K562 (cell line): ENCODE results near the gene SCYL3.

Experiments used
- BRF2 ChIP-seq: IDR thresholded peaks from 3 replicates; pipeline ENCODE4 v1.6.1; 2011; ENCODE audit warnings: borderline replicate concordance, mild to moderate bottlenecking; ENCODE audit not compliant: insufficient read length, insufficient read depth
- CTCF ChIP-seq, 3 experiments: IDR thresholded peaks in 2 of 3; conservative IDR thresholded peaks in 1 of 3; 2 replicates each; pipeline ENCODE4 v1.5.1; 2011 to 2012; ENCODE audit warnings: low read length in 3 of 3, mild to moderate bottlenecking in 3 of 3, control low read depth in 2 of 3, improper control_type of control experiment in 1 of 3, inconsistent platforms in 1 of 3, low read depth in 1 of 3, mixed read lengths in 1 of 3, moderate library complexity in 1 of 3; ENCODE audit not compliant: insufficient read depth in 2 of 3
- EZH2 ChIP-seq: IDR thresholded peaks from 2 replicates; pipeline ENCODE4 v1.6.1; 2012; ENCODE audit warnings: low read depth, mild to moderate bottlenecking, inconsistent platforms, low read length, borderline replicate concordance
- POLR2AphosphoS5 ChIP-seq: IDR thresholded peaks from 2 replicates; pipeline ENCODE4 v1.6.1; 2011; ENCODE audit warnings: mild to moderate bottlenecking, low read depth, low read length, moderate library complexity; ENCODE audit not compliant: control insufficient read depth, insufficient read depth
- SAFB ChIP-seq: fragments of 200-400 bp; formaldehyde crosslinking; IDR thresholded peaks from 2 replicates; pipeline ENCODE4 v1.6.1; 2017; ENCODE audit warnings: low read depth, low read length, borderline replicate concordance
- U2AF2 ChIP-seq: fragments of 200-400 bp; formaldehyde crosslinking; optimal IDR thresholded peaks from 2 replicates; pipeline ENCODE3; 2017; ENCODE audit warnings: low read depth, mild to moderate bottlenecking, low read length
- ZNF830 ChIP-seq: fragments of 250-450 bp; sonication (Bioruptor Pico); IDR thresholded peaks from 2 replicates; pipeline ENCODE4 v1.5.0; 2021; ENCODE audit warnings: mild to moderate bottlenecking

DNA sequence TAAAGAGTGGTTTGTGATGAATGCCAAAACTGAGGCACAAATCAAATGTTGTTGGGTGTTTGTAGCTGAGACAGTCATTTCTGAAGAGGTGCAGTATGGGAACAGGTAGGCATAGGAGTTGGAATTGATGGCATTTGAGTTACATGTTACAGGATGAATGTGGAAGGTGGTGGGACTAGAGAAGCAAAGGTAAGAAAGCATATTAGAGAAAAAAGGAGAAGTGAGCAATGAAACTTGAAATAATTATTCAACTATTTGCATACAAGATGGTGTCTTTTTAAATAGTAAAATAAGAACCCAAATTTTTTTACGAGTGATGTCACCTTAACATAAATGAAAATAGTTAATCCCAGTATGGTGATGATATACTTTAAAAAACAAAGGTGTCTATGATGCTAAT is 58.8 kb downstream of the SCYL3 start:
- TF ChIP-seq ZNF830 (CRISPR knock-in tag) (no peak), BRF2 (no peak), POLR2AphosphoS5 (no peak), SAFB (no peak), U2AF2 (no peak), EZH2 (no peak), CTCF (IDR thresholded peaks at IDR 0.05 in 2 of 3, conservative IDR thresholded peaks at IDR 0.05 in 1 of 3; ENCODE audit: insufficient read depth in 2 of 3, low read depth in 1 of 3, low read length in 3 of 3) (no peak)
